ENCODE data around the gene ABTB1. TPM values are rescaled to one million over a fixed set of nuclear protein-coding genes. Genes with fewer than 3 reads are reported as not detected.

The ABTB1 gene
- total and polyA plus RNA-seq, 2 donors (not counting 1 experiment from before 2014, with no cell fraction given) = 11.8 to 15.5 TPM

DNA sequence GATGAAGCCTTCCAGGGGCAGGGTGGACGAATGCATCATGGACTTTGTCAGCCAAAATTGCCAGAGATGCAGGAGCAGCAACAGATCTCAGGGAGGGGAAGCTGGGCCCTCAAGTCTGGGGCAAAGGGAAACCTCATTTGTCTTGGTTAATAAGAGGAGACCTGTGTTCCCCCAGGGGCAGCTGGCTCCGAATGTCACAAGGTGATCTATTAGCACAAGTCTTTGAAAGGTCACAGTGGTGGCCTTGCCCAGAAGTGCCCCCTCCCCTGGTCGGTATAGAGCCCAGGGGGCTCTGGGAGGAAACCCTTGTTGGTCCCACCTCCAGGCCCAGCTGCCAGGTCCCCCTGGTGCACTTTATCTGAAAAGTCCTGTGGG is 46.2 kb downstream of the ABTB1 start:
- H2AFZ ChIP-seq (ENCODE audit: low read length) = no peak overlapping the region
- no peak overlapping the region for H3K27ac ChIP-seq (ENCODE audit: insufficient read depth, low read length)
- TF ChIP-seq, protein P1, sequence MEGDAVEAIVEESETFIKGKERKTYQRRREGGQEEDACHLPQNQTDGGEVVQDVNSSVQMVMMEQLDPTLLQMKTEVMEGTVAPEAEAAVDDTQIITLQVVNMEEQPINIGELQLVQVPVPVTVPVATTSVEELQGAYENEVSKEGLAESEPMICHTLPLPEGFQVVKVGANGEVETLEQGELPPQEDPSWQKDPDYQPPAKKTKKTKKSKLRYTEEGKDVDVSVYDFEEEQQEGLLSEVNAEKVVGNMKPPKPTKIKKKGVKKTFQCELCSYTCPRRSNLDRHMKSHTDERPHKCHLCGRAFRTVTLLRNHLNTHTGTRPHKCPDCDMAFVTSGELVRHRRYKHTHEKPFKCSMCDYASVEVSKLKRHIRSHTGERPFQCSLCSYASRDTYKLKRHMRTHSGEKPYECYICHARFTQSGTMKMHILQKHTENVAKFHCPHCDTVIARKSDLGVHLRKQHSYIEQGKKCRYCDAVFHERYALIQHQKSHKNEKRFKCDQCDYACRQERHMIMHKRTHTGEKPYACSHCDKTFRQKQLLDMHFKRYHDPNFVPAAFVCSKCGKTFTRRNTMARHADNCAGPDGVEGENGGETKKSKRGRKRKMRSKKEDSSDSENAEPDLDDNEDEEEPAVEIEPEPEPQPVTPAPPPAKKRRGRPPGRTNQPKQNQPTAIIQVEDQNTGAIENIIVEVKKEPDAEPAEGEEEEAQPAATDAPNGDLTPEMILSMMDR (conservative IDR thresholded peaks at IDR 0.05 in 1 of 2, IDR thresholded peaks at IDR 0.05 in 1 of 2; ENCODE audit: low read depth in 1 of 2, low read length in 2 of 2) = no peak
- no peak for TF ChIP-seq EZH2 (IDR thresholded peaks at IDR 0.05; ENCODE audit: low read length, missing control alignments)
- no peaks in the 10 kb centered on the region for H4K20me1 ChIP-seq (ENCODE audit: control insufficient read depth, extremely low read depth, insufficient read depth, low read length)
- H3K79me2 ChIP-seq (ENCODE audit: control insufficient read depth, insufficient read depth, low read length) = no peaks in the 10 kb centered on the region
- H3K4me1 ChIP-seq (ENCODE audit: control insufficient read depth, extremely low read depth, insufficient read depth, low read length) = peaks cover 2% of the 10 kb centered on the region
- no peaks in the 10 kb centered on the region for H3K9me3 ChIP-seq (ENCODE audit: control insufficient read depth, insufficient read depth, low read depth, low read length)
- H3K4me3 ChIP-seq (replicated peaks in 1 of 4; ENCODE audit: control extremely low read depth in 1 of 4, insufficient read depth in 1 of 4, low read depth in 3 of 4, low read length in 4 of 4) = no peak overlapping the region
- H3K27me3 ChIP-seq (ENCODE audit: control insufficient read depth, insufficient read depth, low read length) = no peaks in the 10 kb centered on the region
- H3K4me2 ChIP-seq (ENCODE audit: extremely low read depth, insufficient read depth, low read length) = no peak overlapping the region
- H3K9ac ChIP-seq (ENCODE audit: insufficient read depth, low read length) = no peak overlapping the region
- DNase-seq (ENCODE audit: low read depth in 2 of 2) = no peak
- peaks cover 10% of the 10 kb centered on the region for H3K36me3 ChIP-seq (ENCODE audit: control insufficient read depth, insufficient read depth, low read length)

- Histone ChIP-seq H3K36me3 (ENCODE audit: control insufficient read depth, insufficient read depth, low read length) (peaks cover 8% of the 10 kb centered on the region), H3K4me1 (ENCODE audit: control insufficient read depth, extremely low read depth, insufficient read depth, low read length) (peaks cover 2% of the 10 kb centered on the region), H3K4me2 (ENCODE audit: extremely low read depth, insufficient read depth, low read length) (no peak overlapping the region), H3K4me3 (replicated peaks in 1 of 4; ENCODE audit: control extremely low read depth in 1 of 4, insufficient read depth in 1 of 4, low read depth in 3 of 4, low read length in 4 of 4) (no peak overlapping the region), H3K79me2 (ENCODE audit: control insufficient read depth, insufficient read depth, low read length) (no peaks in the 10 kb centered on the region), H3K9ac (ENCODE audit: insufficient read depth, low read length) (no peak overlapping the region), H3K27ac (ENCODE audit: insufficient read depth, low read length) (no peak overlapping the region), H4K20me1 (ENCODE audit: control insufficient read depth, extremely low read depth, insufficient read depth, low read length) (no peaks in the 10 kb centered on the region), H3K27me3 (ENCODE audit: control insufficient read depth, insufficient read depth, low read length) (no peaks in the 10 kb centered on the region), H3K9me3 (ENCODE audit: control insufficient read depth, insufficient read depth, low read depth, low read length) (no peaks in the 10 kb centered on the region), H2AFZ (ENCODE audit: low read length) (no peak overlapping the region)
- TF ChIP-seq, protein P1 (conservative IDR thresholded peaks at IDR 0.05 in 1 of 2, IDR thresholded peaks at IDR 0.05 in 1 of 2; ENCODE audit: low read depth in 1 of 2, low read length in 2 of 2) = no peak
- TF ChIP-seq EZH2 (IDR thresholded peaks at IDR 0.05; ENCODE audit: low read length, missing control alignments) = no peak
- DNase-seq (ENCODE audit: low read depth in 2 of 2) = no peak
These were observed 46.6 kb downstream of the ABTB1 start for GRCh38 chr3:127719369-127719768.

- no peaks in the 10 kb centered on the region for H3K9me3 ChIP-seq (ENCODE audit: control insufficient read depth, insufficient read depth, low read depth, low read length)
- H2AFZ ChIP-seq (ENCODE audit: low read length) = no peak overlapping the region
- DNase-seq (ENCODE audit: low read depth in 2 of 2) = no peak
- TF ChIP-seq EZH2 (IDR thresholded peaks at IDR 0.05; ENCODE audit: low read length, missing control alignments) = no peak
- TF ChIP-seq, protein P1 (conservative IDR thresholded peaks at IDR 0.05 in 1 of 2, IDR thresholded peaks at IDR 0.05 in 1 of 2; ENCODE audit: low read depth in 1 of 2, low read length in 2 of 2) = no peak
- H3K4me1 ChIP-seq (ENCODE audit: control insufficient read depth, extremely low read depth, insufficient read depth, low read length) = peaks cover 2% of the 10 kb centered on the region
- no peaks in the 10 kb centered on the region for H3K27me3 ChIP-seq (ENCODE audit: control insufficient read depth, insufficient read depth, low read length)
- no peak overlapping the region for H3K27ac ChIP-seq (ENCODE audit: insufficient read depth, low read length)
- H4K20me1 ChIP-seq (ENCODE audit: control insufficient read depth, extremely low read depth, insufficient read depth, low read length) = no peaks in the 10 kb centered on the region
- no peak overlapping the region for H3K4me3 ChIP-seq (replicated peaks in 1 of 4; ENCODE audit: control extremely low read depth in 1 of 4, insufficient read depth in 1 of 4, low read depth in 3 of 4, low read length in 4 of 4)
- H3K36me3 ChIP-seq (ENCODE audit: control insufficient read depth, insufficient read depth, low read length) = peaks cover 9% of the 10 kb centered on the region
- H3K9ac ChIP-seq (ENCODE audit: insufficient read depth, low read length) = no peak overlapping the region
- no peaks in the 10 kb centered on the region for H3K79me2 ChIP-seq (ENCODE audit: control insufficient read depth, insufficient read depth, low read length)
- no peak overlapping the region for H3K4me2 ChIP-seq (ENCODE audit: extremely low read depth, insufficient read depth, low read length)
These were observed 47.5 kb downstream of the ABTB1 start for GRCh38 chr3:127720161-127720823.

Measured in fibroblast of lung (primary cell).